B cell (primary cell): ENCODE measurements around the gene ABLIM1.

ENCODE experiments used
- EZH2 ChIP-seq: IDR thresholded peaks from 2 replicates; pipeline ENCODE4 v1.6.1; 2012; ENCODE audit warnings: borderline replicate concordance, low read depth, mild to moderate bottlenecking, moderate library complexity, low read length; ENCODE audit not compliant: insufficient read depth, poor library complexity, severe bottlenecking
- TF ChIP-seq, protein P1 (sequence below): fragments of 200-600 bp; IDR thresholded peaks from one replicate; pipeline ENCODE4 v1.8.0; 2022; ENCODE audit warnings: antibody characterized with exemption, mild to moderate bottlenecking

DNA sequence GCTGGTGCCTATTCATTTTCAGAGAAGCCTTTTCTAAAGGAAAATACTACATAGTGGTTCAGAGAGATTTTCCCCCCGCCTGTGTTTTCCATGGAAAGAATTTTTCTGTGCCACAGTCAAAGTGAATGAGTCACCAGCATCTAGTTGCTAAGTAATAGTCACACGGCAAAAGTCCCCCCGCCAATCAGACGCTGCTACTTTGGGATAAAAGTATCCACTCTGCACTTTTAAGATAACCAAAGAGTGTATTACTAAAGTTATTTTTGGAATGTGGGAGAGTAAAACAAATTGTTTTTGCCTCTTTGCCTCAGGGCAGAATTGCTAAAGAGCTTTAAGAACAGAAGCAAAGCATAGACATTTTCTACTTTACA lies 23.5 kb downstream of the ABLIM1 start:
- TF ChIP-seq, protein P1, sequence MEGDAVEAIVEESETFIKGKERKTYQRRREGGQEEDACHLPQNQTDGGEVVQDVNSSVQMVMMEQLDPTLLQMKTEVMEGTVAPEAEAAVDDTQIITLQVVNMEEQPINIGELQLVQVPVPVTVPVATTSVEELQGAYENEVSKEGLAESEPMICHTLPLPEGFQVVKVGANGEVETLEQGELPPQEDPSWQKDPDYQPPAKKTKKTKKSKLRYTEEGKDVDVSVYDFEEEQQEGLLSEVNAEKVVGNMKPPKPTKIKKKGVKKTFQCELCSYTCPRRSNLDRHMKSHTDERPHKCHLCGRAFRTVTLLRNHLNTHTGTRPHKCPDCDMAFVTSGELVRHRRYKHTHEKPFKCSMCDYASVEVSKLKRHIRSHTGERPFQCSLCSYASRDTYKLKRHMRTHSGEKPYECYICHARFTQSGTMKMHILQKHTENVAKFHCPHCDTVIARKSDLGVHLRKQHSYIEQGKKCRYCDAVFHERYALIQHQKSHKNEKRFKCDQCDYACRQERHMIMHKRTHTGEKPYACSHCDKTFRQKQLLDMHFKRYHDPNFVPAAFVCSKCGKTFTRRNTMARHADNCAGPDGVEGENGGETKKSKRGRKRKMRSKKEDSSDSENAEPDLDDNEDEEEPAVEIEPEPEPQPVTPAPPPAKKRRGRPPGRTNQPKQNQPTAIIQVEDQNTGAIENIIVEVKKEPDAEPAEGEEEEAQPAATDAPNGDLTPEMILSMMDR = no peak
- TF ChIP-seq EZH2 = no peak
